ENCODE results near the gene S100A13. TPM values are rescaled to one million over a fixed set of nuclear protein-coding genes. Genes with fewer than 3 reads are reported as not detected.

S100A13 gene
- total RNA-seq, 1 experiment from 2014 or later: 55.0 TPM

- H3K4ac ChIP-seq (ENCODE audit: low read depth, low read length): no peak overlapping the region
- H3K27me3 ChIP-seq (ENCODE audit: insufficient read depth, low read length): no peaks in the 10 kb centered on the region
- Mint-ChIP-seq H3K4me3 (no peak overlapping the region), H3K9me3 (no peaks in the 10 kb centered on the region), H3K36me3 (ENCODE audit: insufficient read depth in 1 of 3, low read depth in 3 of 3) (peaks cover 26 to 80% (median 55%) of the 10 kb centered on the region in 3 experiments), H3K4me1 (peaks cover 9% of the 10 kb centered on the region in 2 experiments), H3K27me3 (ENCODE audit: low read depth) (no peaks in the 10 kb centered on the region), H3K27ac (no peak overlapping the region)
- H2BK120ac ChIP-seq (ENCODE audit: low read depth, low read length, poor library complexity, severe bottlenecking): no peak overlapping the region
- H3K9ac ChIP-seq (ENCODE audit: extremely low read depth, insufficient read length, low read length): no peak overlapping the region
- H3K23me2 ChIP-seq (ENCODE audit: insufficient read length, low read depth, low read length, poor library complexity, severe bottlenecking): peaks cover 5% of the 10 kb centered on the region
- no peak overlapping the region for H2BK15ac ChIP-seq (ENCODE audit: low read depth, low read length)
- H3K14ac ChIP-seq (ENCODE audit: insufficient read depth, low read length): no peak overlapping the region
- no peak overlapping the region for H4K8ac ChIP-seq (replicated peaks; ENCODE audit: insufficient read length, low read depth, low read length)
- H2AFZ ChIP-seq (ENCODE audit: low read length): no peak overlapping the region
- no peak for DNase-seq
- H3K23ac ChIP-seq (ENCODE audit: insufficient read length, low read depth, low read length): no peak overlapping the region
- TF ChIP-seq, protein P1, sequence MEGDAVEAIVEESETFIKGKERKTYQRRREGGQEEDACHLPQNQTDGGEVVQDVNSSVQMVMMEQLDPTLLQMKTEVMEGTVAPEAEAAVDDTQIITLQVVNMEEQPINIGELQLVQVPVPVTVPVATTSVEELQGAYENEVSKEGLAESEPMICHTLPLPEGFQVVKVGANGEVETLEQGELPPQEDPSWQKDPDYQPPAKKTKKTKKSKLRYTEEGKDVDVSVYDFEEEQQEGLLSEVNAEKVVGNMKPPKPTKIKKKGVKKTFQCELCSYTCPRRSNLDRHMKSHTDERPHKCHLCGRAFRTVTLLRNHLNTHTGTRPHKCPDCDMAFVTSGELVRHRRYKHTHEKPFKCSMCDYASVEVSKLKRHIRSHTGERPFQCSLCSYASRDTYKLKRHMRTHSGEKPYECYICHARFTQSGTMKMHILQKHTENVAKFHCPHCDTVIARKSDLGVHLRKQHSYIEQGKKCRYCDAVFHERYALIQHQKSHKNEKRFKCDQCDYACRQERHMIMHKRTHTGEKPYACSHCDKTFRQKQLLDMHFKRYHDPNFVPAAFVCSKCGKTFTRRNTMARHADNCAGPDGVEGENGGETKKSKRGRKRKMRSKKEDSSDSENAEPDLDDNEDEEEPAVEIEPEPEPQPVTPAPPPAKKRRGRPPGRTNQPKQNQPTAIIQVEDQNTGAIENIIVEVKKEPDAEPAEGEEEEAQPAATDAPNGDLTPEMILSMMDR (conservative IDR thresholded peaks at IDR 0.05): no peak
- H3K79me2 ChIP-seq (ENCODE audit: insufficient read depth, low read length): no peaks in the 10 kb centered on the region; the same call in 1 of the 2 replicates
- no peaks in the 10 kb centered on the region for H4K20me1 ChIP-seq (ENCODE audit: control insufficient read depth, insufficient read depth, insufficient read length)
- no peak overlapping the region for H3K4me2 ChIP-seq (ENCODE audit: insufficient read depth, insufficient read length, low read length)
- no peak overlapping the region for H3K56ac ChIP-seq (ENCODE audit: insufficient read length, low read depth, low read length)
- H2BK5ac ChIP-seq (ENCODE audit: insufficient read length, low read length): no peak overlapping the region
- WGBS (ENCODE audit: extremely low coverage, insufficient read length, low lambda C conversion rate): no CpG with 5 or more reads among the region's 5 CpGs
- no peak overlapping the region for H3T11ph ChIP-seq (ENCODE audit: low read length)
- H3K79me1 ChIP-seq (ENCODE audit: insufficient read depth, low read depth, low read length, poor library complexity, severe bottlenecking): peaks cover 6% of the 10 kb centered on the region
- H3K18ac ChIP-seq (ENCODE audit: insufficient read length, low read depth, low read length): no peak overlapping the region
- H3K4me1 ChIP-seq (ENCODE audit: insufficient read depth, low read length): 0 out of 2 replicates have a peak, but pooled peaks cover 2% of the 10 kb centered on the region
- H2BK20ac ChIP-seq (ENCODE audit: low read depth, low read length, poor library complexity, severe bottlenecking): no peak overlapping the region
- H4K91ac ChIP-seq (ENCODE audit: insufficient read length, low read depth, low read length): no peak overlapping the region
- H3K9me3 ChIP-seq (ENCODE audit: control insufficient read depth, low read depth, low read length): no peaks in the 10 kb centered on the region
- no peak overlapping the region for H4K5ac ChIP-seq (ENCODE audit: insufficient read length, low read depth, low read length)
- H3K27ac ChIP-seq (ENCODE audit: insufficient read length, low read depth, low read length): no peak overlapping the region
- no peak overlapping the region for H2AK5ac ChIP-seq (ENCODE audit: insufficient read length, low read length)
- no peak overlapping the region for H2BK12ac ChIP-seq (ENCODE audit: insufficient read length, low read depth, low read length)
Measured at GRCh38 chr1:153663211-153663610, 35.9 kb upstream of the S100A13 start.

Measured in H9 (cell line).